GM20000 (cell line): Measurements from ENCODE around the gene TRAPPC5.

Experiments
- DNase-seq: peaks from one replicate; pipeline ENCODE4 v3.0.0; 2012; ENCODE audit warnings: low spot score
- CTCF ChIP-seq: IDR thresholded peaks from 2 replicates; pipeline ENCODE4 v1.5.1; 2012; ENCODE audit warnings: mild to moderate bottlenecking, control low read depth; ENCODE audit errors: extremely low read depth, missing control alignments

TRAPPC5 gene

DNA sequence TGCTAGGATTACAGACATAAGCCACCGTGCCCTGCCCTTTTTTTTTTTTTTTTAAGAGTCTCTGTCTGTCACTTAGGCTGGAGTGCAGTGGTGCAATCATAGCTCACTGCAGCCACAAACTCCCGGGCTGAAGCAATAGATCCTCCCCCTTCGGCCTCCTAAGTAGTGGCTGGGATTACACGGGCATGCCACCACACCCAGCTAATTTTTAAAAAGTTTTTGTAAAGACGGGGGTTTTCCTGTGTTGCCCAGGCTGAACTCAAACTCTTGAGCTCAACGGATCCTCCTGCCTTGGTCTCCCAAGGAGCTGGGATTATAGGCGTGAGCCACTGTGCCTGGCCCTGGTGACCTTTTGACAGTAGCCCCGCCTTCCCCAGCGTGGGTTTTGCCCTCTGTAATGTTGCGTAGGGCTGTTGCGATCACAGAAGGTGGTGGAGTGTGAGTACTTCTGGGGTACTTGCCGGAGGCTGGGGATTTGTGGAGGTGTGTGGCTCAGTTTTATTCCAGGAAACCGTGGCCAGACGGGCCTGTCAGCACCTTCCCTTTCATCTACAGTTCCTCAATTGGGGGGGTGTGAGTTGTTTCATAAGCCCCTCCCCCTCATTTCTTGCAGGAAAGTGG, 23.4 kb upstream of the TRAPPC5 start:
- DNase-seq: no peak
- TF ChIP-seq CTCF: no peak

- peak; percentile 93 for DNase-seq
- TF ChIP-seq CTCF: no peak
Measured at GRCh38 chr19:7658219-7658686, 22.4 kb upstream of the TRAPPC5 start.

DNA sequence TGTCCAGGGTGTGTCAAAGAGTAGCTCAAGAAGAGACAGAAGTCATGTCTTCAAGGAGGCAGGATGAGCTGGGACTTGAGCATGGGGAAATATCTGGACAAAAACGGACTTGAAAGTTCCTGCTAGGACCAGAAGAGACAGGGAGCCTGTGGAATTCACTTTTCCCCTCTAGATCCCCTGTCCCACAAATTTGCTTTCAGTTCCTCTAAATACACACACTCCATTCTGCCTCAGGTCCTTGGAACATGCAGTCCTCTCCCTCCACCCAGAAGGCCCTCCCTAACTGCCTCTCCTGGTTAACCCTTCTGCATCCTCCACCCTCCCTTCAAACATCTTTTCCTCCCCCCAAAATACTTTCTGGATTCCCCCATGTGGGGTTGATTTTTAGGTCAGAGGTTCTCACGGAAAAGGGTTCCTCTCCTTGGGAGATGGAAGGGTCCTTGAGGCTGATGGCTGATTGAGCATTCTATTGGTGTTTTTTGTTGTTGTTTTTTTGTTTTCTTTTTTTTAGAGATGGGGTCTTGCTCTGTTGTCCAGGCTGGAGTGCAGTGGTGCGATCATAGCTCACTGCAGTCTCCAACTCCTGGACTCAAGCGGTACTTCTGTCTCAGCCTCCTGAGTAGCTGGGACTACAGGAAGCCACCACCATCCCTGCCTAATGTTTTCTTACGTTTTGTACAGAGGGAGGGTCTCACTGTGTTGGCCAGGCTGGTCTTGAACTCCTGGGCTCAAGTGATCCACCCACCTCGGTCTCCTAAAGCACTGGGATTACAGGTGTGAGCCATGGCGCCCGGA, 18.7 kb upstream of the TRAPPC5 start:
- TF ChIP-seq CTCF: no peak
- no peak for DNase-seq

GRCh38 chr19:7662657-7663056, 18.0 kb upstream of the TRAPPC5 start:
- no peak for TF ChIP-seq CTCF
- no peak for DNase-seq

GRCh38 chr19:7663706-7664105, 16.9 kb upstream of the TRAPPC5 start:
- no peak for DNase-seq
- no peak for TF ChIP-seq CTCF

- TF ChIP-seq CTCF: no peak
- no peak for DNase-seq
Measured at GRCh38 chr19:7665076-7665475, 15.6 kb upstream of the TRAPPC5 start.

DNA sequence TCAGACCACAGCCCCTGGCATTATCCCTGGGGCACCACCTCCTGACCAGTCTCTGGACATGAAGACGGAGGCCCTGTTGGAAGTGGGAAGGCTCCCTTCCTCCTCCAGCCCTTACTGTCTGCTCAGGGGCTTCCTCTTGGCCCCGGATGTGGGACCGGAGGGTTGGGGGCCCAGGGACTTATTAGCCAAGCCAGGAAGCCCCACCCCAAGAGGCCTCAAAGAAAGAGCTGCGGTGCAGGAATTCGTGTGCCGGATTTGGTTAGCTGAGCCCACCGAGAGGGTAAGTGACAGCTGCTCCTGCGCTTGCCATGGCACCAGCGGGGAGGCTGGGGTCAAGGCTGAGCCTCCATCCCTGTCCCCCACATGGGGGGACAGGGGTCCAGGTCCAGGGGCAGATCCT, 11.8 kb upstream of the TRAPPC5 start, which contains the start of gene RETN:
Gene RETN, plus strand, starts transcription at position 208 of the 400 bp plus-strand sequence. CDS start 278 bp downstream, outside the sequence.
- DNase-seq: no peak
- no peak for TF ChIP-seq CTCF
